Breast epithelium (tissue), 3 donors: ENCODE measurements around the gene MBD2.

Source experiments
- CTCF ChIP-seq, 3 donors: fragments of 450-650 bp; IDR thresholded peaks; one replicate each; pipeline ENCODE4 v1.5.1; 2016 to 2017; ENCODE audit warnings: antibody characterized with exemption in 3 of 3, mild to moderate bottlenecking in 3 of 3, moderate library complexity in 3 of 3
- POLR2A ChIP-seq: fragments of 450-650 bp; IDR thresholded peaks from one replicate; pipeline ENCODE4 v1.6.1; 2016; ENCODE audit warnings: antibody characterized with exemption, mild to moderate bottlenecking, moderate library complexity
- POLR2AphosphoS5 ChIP-seq, 3 donors: sonication (generic); formaldehyde crosslinking; IDR thresholded peaks; one replicate each; pipeline ENCODE4 v1.6.1; 2017; ENCODE audit warnings: antibody characterized with exemption in 3 of 3

GRCh38 chr18:54250846-54251261 is 26.4 kb upstream of the MBD2 start:
- no peak for TF ChIP-seq CTCF (IDR thresholded peaks at IDR 0.05)
- no peak for TF ChIP-seq POLR2A
- no peak for TF ChIP-seq POLR2AphosphoS5 (IDR thresholded peaks at IDR 0.05)
